Activated CD4-positive, alpha-beta T cell treated with anti-CD3 and anti-CD28 coated beads for 24 hours (primary cell): Measurements from ENCODE around the gene VMP1.
A peak's percentile ranks its signal among the peaks of the same experiment; 100 is the strongest.

Experiments
- DNase-seq, 2 donors: peaks; one replicate each; pipeline ENCODE4 v3.0.0-alpha.2; 2020; ENCODE audit warnings: low read depth in 2 of 2

The VMP1 gene

GRCh38 chr17:59711936-59712335 lies 4.5 kb downstream of the VMP1 start:
- DNase-seq = no peak

GRCh38 chr17:59712862-59713261 lies 5.4 kb downstream of the VMP1 start:
- no peak for DNase-seq

GRCh38 chr17:59714255-59714654 lies 6.8 kb downstream of the VMP1 start:
- DNase-seq = no peak

- no peak for DNase-seq
Measured at GRCh38 chr17:59716427-59716826, 9.0 kb downstream of the VMP1 start.

- no peak for DNase-seq
Measured at GRCh38 chr17:59719526-59719925, 12.1 kb downstream of the VMP1 start.

- no peak for DNase-seq
Measured at GRCh38 chr17:59722623-59723022, 15.2 kb downstream of the VMP1 start.

GRCh38 chr17:59723041-59723440 lies 15.6 kb downstream of the VMP1 start:
- DNase-seq = no peak

- DNase-seq = no peak
Measured at GRCh38 chr17:59723607-59724006, 16.2 kb downstream of the VMP1 start.

GRCh38 chr17:59725691-59726090 lies 18.2 kb downstream of the VMP1 start:
- DNase-seq = no peak

GRCh38 chr17:59727817-59728533 lies 20.5 kb downstream of the VMP1 start:
- no peak for DNase-seq

- DNase-seq = no peak
Measured at GRCh38 chr17:59730268-59730834, 22.9 kb downstream of the VMP1 start.

- DNase-seq = no peak
Measured at GRCh38 chr17:59733697-59734096, 26.2 kb downstream of the VMP1 start.

GRCh38 chr17:59734226-59734625 lies 26.8 kb downstream of the VMP1 start:
- no peak for DNase-seq

GRCh38 chr17:59737324-59737723 lies 29.9 kb downstream of the VMP1 start:
- no peak for DNase-seq

- DNase-seq = no peak
Measured at GRCh38 chr17:59743842-59744241, 36.4 kb downstream of the VMP1 start.

- no peak for DNase-seq
Measured at GRCh38 chr17:59745040-59745439, 37.6 kb downstream of the VMP1 start.

GRCh38 chr17:59746849-59747445 lies 39.5 kb downstream of the VMP1 start:
- no peak for DNase-seq

- no peak for DNase-seq
Measured at GRCh38 chr17:59748591-59748990, 41.1 kb downstream of the VMP1 start.

GRCh38 chr17:59751955-59752413 lies 44.5 kb downstream of the VMP1 start:
- no peak for DNase-seq

GRCh38 chr17:59752446-59752845 lies 45.0 kb downstream of the VMP1 start:
- no peak for DNase-seq

- no peak for DNase-seq
Measured at GRCh38 chr17:59752922-59753321, 45.5 kb downstream of the VMP1 start.

GRCh38 chr17:59753522-59754467 lies 46.3 kb downstream of the VMP1 start:
- peak in 1 of 2 donors; percentile 31 for DNase-seq
